Stimulated activated CD4-positive, alpha-beta T cell treated with anti-CD3 and anti-CD28 coated beads, Interleukin-12 subunit alpha, Interleukin-12 subunit beta, amount 100 ng/mL, for 48 hours (primary cell): ENCODE data around the gene JMJD7.

Source experiments
- DNase-seq, 3 donors: peaks; one replicate each; pipeline ENCODE4 v3.0.0-alpha.2; 2020; ENCODE audit warnings: low read depth in 2 of 3, low spot score in 1 of 3

Gene JMJD7

GRCh38 chr15:41799488-41799805, 28.4 kb upstream of the JMJD7 start:
- no peak for DNase-seq

GRCh38 chr15:41801185-41801584, 26.7 kb upstream of the JMJD7 start:
- DNase-seq, result no peak

DNA sequence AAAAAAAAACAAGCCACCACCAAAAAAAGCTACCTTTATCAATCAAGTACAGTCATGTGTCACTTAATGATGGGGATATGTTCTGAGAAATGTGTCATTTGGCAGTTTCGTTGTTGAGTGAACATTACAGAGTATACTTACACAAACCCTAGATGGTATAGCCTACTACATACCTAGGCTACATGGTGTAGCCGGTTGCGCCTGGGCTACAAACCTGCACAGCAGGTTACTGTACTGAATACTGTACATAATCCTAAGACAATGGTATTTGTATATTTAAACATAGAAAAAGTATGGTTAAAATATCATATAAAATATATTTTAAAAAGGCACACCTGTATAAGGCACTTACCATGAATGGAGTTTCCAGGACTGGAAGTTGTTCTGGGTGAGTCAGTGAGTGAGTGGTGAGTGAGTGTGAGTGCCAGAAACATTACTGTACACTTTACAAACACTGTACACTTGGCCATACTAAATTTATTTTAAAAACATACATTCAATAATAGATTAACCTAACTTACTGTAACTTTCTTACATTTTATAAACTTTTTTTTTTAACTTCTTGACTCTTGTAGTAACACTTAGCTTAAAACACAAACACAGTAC, 25.9 kb upstream of the JMJD7 start:
- DNase-seq, result no peak

GRCh38 chr15:41804361-41804760, 23.5 kb upstream of the JMJD7 start:
- DNase-seq, result no peak

DNA sequence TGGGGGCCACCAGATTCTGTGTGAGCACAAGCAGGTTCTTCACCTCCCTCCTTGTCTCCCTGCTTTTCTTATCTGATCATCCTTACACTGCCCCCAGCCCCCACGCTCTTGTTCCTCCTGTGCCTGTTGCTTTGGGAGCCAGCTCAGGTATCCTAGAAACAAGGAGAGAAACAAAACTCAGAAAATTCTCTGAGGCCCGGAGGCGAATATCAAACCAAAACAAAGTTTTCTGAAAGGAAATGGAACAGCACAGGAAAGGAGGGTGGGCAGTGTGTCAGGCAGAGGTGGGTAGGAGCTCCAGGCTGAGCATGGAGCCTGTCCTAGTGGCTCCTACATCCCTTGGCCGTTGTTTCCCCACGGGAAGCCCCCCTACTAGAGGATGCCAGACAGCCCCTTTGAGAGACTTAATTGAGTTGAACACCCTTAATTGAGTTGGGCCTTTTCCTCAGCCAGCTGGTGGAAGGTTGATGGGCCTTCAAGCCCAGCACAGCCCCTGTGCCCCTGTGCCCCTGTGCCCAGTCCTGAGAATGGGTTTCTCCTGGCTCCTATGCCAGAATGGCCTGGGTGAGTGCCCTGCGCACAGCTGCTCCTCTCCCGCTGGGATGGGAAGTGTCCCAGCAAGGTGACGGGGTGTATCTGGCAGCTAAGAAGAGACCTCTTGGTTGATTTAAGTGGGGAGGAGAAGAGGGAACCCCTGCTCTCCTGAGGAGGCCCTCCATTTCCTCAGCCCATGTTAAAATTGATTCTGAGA, 22.8 kb upstream of the JMJD7 start:
- no peak for DNase-seq

- DNase-seq, result no peak
Observed at GRCh38 chr15:41805711-41806110, 22.2 kb upstream of the JMJD7 start.

- no peak for DNase-seq
Observed at GRCh38 chr15:41806291-41807181, 21.4 kb upstream of the JMJD7 start.

DNA sequence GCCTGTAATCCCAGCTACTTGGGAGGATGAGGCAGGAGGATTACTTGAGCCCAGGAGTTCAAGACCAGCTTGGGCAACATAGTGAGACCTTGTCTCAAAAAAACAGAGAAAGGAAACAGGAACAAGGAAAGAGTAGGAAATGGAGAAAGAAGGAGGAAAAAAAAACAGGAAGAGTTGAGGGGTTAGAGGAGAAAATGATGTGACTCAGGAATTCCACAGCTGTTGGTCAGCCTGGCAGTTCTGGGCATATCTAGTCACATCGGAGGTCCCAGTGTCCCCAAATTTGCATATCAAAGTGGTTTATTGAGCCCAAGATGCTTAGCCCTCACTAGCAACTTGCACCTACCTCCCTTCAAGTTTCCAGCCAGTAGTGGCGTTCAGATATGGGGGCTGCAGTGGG, 18.8 kb upstream of the JMJD7 start:
- no peak for DNase-seq

DNA sequence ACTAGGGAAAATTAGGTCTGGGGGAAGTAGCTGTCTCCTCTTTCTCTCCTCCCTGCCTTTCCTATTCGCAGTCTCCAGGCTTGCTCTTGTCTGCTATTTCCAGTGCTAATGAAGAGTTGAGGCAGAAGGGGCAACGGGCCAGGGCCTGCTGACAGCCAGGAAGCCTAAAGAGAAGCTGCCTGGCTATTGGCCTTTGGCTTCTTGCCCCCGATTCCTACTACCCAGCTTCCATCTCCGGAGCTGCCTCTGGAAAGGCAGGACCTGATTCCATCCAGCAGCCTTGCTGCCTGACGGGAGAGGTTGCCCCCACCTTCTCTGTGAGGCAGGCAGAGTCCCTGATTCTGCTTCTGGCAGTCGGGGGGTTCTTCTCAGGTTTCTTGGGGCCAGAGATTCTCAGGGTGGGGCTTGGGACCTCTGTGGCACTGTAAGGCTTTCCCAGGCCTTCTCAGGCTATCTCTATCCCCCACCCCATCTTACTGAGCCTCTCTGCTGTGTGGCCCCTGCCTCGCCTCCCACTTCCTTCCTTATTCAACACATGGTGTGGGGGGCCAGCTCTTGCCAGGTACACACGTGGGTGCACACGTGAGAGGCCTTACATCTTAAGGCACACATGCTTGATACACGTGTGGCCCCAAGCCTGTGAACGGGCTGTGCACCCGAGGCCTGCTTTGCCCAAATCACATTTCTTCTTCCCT, 18.2 kb upstream of the JMJD7 start:
- no peak for DNase-seq

GRCh38 chr15:41810651-41811431, 17.1 kb upstream of the JMJD7 start:
- DNase-seq, result no peak

- peak; percentile 56 to 75 (median 64) for DNase-seq
Observed at GRCh38 chr15:41811432-41812195, 16.3 kb upstream of the JMJD7 start.

DNA sequence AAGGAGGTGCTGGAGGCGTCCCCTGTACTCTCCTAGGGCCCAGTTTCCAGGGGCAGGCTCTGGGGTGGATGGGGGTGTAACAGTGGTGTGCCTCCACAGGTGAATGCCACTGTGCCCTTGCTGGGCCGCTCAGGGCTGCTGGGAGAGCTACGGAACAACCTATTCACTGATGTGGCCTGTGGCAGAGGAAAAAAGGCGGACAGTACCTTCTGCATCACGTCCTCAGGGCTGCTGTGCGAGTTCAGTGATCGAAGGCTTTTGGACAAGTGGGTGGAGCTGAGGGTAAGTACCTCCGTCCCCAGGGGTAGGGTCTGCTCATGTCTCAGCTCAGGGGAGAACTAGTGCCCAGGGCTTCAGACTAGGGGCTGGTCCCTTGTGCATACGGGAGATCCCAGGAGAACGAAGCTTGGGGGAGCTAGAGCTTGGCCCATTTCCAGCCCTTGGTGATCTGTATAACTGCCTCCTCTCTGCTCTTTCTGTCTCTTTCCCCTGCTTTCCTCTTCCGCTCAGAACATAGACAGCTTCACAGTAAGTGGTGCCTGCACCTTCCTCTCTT, 15.0 kb upstream of the JMJD7 start:
- DNase-seq, result no peak

- DNase-seq, result no peak
Observed at GRCh38 chr15:41813426-41813825, 14.5 kb upstream of the JMJD7 start.

DNA sequence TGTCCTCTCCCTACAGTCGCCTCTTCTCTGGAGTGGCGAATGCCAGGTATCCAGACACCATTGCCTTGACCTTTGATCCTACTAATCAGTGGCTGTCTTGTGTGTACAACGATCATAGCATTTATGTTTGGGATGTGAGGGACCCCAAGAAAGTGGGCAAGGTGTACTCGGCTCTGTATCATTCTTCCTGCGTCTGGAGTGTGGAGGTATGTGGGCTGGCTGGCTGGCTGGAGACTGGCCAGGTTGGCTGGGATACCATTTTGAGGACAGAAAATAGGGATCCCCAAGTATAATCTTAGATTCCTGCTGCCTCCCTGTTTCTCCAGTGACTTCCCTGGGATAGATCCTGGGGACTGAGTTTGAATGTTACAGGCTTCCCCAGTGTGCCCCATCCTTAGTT, 13.4 kb upstream of the JMJD7 start:
- no peak for DNase-seq

DNA sequence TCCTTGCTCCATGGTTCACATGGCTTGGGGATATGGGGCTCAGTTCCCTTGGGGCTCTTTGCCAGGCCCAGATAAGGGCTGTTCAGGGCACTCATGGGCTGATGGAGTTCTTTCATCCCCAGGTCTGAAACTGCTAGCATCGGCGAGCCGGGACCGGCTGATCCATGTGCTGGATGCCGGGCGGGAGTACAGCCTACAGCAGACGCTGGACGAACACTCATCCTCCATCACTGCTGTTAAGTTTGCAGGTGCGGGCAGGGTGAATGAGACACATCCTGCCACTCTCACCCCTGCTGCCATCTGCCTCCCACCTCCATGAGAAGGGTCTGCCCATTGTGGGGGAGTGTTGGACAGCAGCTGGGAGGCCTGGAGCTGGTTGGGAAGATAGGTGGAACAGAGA, 11.1 kb upstream of the JMJD7 start:
- DNase-seq, result no peak

GRCh38 chr15:41817327-41817726, 10.6 kb upstream of the JMJD7 start:
- no peak for DNase-seq

DNA sequence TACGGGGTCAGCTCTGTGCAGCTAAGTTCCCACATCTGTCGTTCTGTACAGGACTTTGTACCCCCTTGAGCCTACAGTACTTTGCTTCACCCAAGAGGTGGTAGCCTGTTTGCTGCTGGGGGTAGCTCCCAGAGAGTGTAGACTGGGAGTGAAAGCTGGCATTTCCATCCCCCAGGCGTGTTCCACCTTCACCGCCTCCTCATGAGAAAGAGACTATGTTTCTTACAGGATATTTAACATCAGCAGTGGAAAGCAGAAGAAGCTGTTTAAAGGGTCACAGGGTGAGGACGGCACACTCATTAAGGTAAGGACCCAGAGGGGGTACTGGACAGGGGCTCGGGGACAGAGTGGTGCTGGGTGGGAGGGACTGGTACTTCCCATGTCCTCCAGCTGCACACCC, 10.1 kb upstream of the JMJD7 start:
- DNase-seq, result no peak

GRCh38 chr15:41819455-41820050, 8.3 kb upstream of the JMJD7 start:
- no peak for DNase-seq

DNA sequence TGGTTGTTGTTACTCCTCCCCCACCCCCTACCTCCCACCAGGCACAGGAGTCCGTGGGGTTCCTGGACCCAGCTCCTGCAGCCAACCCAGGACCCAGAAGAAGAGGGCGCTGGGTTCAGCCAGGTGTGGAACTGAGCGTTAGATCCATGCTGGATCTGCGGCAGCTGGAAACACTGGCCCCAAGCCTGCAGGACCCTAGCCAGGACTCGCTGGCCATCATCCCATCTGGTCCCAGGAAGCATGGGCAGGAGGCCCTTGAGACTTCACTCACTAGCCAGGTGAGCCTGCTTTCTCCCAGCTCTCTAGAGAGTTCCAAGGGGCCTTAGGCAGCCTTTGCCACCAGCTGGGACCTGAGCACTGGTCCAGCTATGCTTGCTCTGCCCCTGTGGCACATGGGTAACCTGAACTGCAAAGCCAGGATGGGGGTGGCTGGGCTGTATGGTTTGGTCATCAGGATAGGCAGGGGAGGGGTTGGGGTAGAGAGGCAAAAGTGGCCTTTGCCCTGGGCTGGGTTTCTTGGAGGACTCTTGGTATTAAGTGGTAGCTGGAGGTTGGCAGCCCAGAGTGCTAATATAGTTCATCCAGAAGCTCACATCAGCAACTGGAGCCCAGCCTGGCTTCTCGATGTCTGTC, 7.0 kb upstream of the JMJD7 start:
- DNase-seq, result no peak
